GM12878 (cell line): ENCODE data around the gene KRTAP5-8. TPM values are rescaled to one million over a fixed set of nuclear protein-coding genes. Genes with fewer than 3 reads are reported as not detected.

Experiments
- ATAC-seq: fragments of 200-7000 bp; cut with Tn5 transposase; 3 replicates; pipeline ENCODE4 v1.9.1; 2020; ENCODE audit warnings: mild to moderate bottlenecking, moderate library complexity
- BruUV-seq: library from RNA; stranded (reverse); fragments of 400-500 nt; replicated peaks from 2 replicates; lab custom pipeline; 2021; lab: Mats Ljungman, UMichigan
- CTCF ChIA-PET: fragments of 300-600 bp; sonication (Branson Sonifier 250); formaldehyde crosslinking; extraction: SDS; loops from one replicate; lab custom pipeline; 2021; ENCODE audit warnings: inconsistent platforms; lab: Yijun Ruan, JAX
- POLR2A ChIA-PET: fragments of 350-600 bp; formaldehyde crosslinking; extraction: SDS; loops from one replicate; lab custom pipeline; 2021; ENCODE audit warnings: inconsistent platforms; lab: Charles Lee
- RAD21 ChIA-PET: fragments of 300-600 bp; sonication (Branson Sonifier 250); formaldehyde crosslinking; loops from one replicate; lab custom pipeline; 2023; ENCODE audit warnings: antibody characterized with exemption; ENCODE audit not compliant: unreplicated experiment; lab: Charles Lee
- SMC1A ChIA-PET: fragments of 300-600 bp; sonication (Branson Sonifier 250); formaldehyde crosslinking; loops from one replicate; lab custom pipeline; 2023; ENCODE audit not compliant: unreplicated experiment, uncharacterized antibody; lab: Charles Lee
- DNase-seq: peaks from one replicate; pipeline ENCODE4 v3.0.0-alpha.2; 2011; ENCODE audit warnings: low read depth, low spot score
- FAIRE-seq: peaks from 3 replicates; lab custom pipeline; 2011; peaks lifted over from hg19 to GRCh38; lab: Jason Lieb, UNC
- H2AFZ ChIP-seq: 2 replicates; pipeline ENCODE4 v1.6.0; 2011; ENCODE audit warnings: low read depth, low read length, control low read depth; ENCODE audit not compliant: control insufficient read depth
- H3K27ac ChIP-seq: 2 replicates; pipeline ENCODE4 v1.5.1; 2011; ENCODE audit warnings: control low read depth; ENCODE audit not compliant: control insufficient read depth, insufficient read depth
- H3K27me3 ChIP-seq, 2 experiments: replicated peaks in 1 of 2; 2 replicates each; pipeline versions ENCODE4 v1.6.0 to v1.6.1; 2011; ENCODE audit warnings: low read length in 1 of 2; ENCODE audit not compliant: control insufficient read depth in 2 of 2, insufficient read depth in 2 of 2
- H3K36me3 ChIP-seq, 2 experiments: 2 replicates each; pipeline ENCODE4 v1.5.1; 2011; ENCODE audit warnings: low read length in 1 of 2; ENCODE audit not compliant: control insufficient read depth in 2 of 2, insufficient read depth in 2 of 2
- H3K4me1 ChIP-seq: 2 replicates; pipeline ENCODE4 v1.6.1; 2011; ENCODE audit warnings: mild to moderate bottlenecking, low read length, moderate library complexity, mixed read lengths; ENCODE audit not compliant: control insufficient read depth, insufficient read depth
- H3K4me2 ChIP-seq: 2 replicates; pipeline ENCODE4 v1.6.0; 2011; ENCODE audit warnings: control low read depth; ENCODE audit not compliant: control insufficient read depth, insufficient read depth
- H3K4me3 ChIP-seq: fragments of 200-600 bp; sonication (generic); 2 replicates; pipeline ENCODE4 v1.5.1; 2016
- H3K79me2 ChIP-seq: 2 replicates; pipeline ENCODE4 v1.6.0; 2011; ENCODE audit warnings: low read length; ENCODE audit not compliant: control insufficient read depth, insufficient read depth
- H3K9ac ChIP-seq: 2 replicates; pipeline ENCODE4 v1.8.0; 2011; ENCODE audit warnings: low read length, control low read depth, mixed read lengths; ENCODE audit not compliant: control insufficient read depth, insufficient read depth
- H3K9me3 ChIP-seq: replicated peaks from 3 replicates; pipeline ENCODE4 v1.5.1; 2011; ENCODE audit warnings: mild to moderate bottlenecking, low read length; ENCODE audit not compliant: control insufficient read depth, insufficient read depth
- H4K20me1 ChIP-seq: 2 replicates; pipeline ENCODE4 v1.6.0; 2011; ENCODE audit not compliant: control insufficient read depth, insufficient read depth
- CREB1 ChIP-seq: IDR thresholded peaks from 2 replicates; pipeline ENCODE4 v1.6.1; 2012; ENCODE audit warnings: low read depth, mild to moderate bottlenecking, inconsistent platforms
- CREM ChIP-seq: IDR thresholded peaks from 2 replicates; pipeline ENCODE4 v1.6.1; 2014; ENCODE audit warnings: antibody characterized with exemption, low read depth
- EED ChIP-seq: sonication (generic); IDR thresholded peaks from 2 replicates; pipeline ENCODE4 v1.6.1; 2016; ENCODE audit warnings: antibody characterized with exemption, low read depth
- EGR1 ChIP-seq, 2 experiments: IDR thresholded peaks; 1 replicate in 1 of 2; 2 replicates in 1 of 2; pipeline ENCODE4 v1.6.1; 2011 to 2012; ENCODE audit warnings: low read depth in 2 of 2, low read length in 2 of 2, borderline replicate concordance in 1 of 2, mild to moderate bottlenecking in 1 of 2, moderate library complexity in 1 of 2
- IKZF2 ChIP-seq, 2 experiments: fragments of 450-650 bp; IDR thresholded peaks; 2 replicates each; pipeline ENCODE4 v1.6.1; 2017; ENCODE audit warnings: mild to moderate bottlenecking in 2 of 2, moderate library complexity in 2 of 2
- NRF1 ChIP-seq: conservative IDR thresholded peaks from 2 replicates; pipeline ENCODE4 v1.6.1; 2011; ENCODE audit warnings: mild to moderate bottlenecking, low read depth, low read length, improper control_type of control experiment
- PAX5 ChIP-seq: IDR thresholded peaks from 2 replicates; pipeline ENCODE4 v1.6.1; 2011; ENCODE audit warnings: low read depth, low read length, borderline replicate concordance
- PML ChIP-seq: IDR thresholded peaks from 2 replicates; pipeline ENCODE4 v1.6.1; 2012; ENCODE audit warnings: low read length, inconsistent platforms
- RUNX3 ChIP-seq: IDR thresholded peaks from 2 replicates; pipeline ENCODE4 v1.6.1; 2012; ENCODE audit warnings: low read length, inconsistent platforms
- TAF1 ChIP-seq: IDR thresholded peaks from 2 replicates; pipeline ENCODE4 v1.6.1; 2011; ENCODE audit warnings: mild to moderate bottlenecking, low read depth, low read length, borderline replicate concordance
- TARDBP ChIP-seq: IDR thresholded peaks from 2 replicates; pipeline ENCODE4 v1.6.1; 2016; ENCODE audit warnings: borderline replicate concordance
- ZNF687 ChIP-seq: fragments of 450-650 bp; IDR thresholded peaks from 2 replicates; pipeline ENCODE4 v1.6.1; 2017; ENCODE audit warnings: mild to moderate bottlenecking, moderate library complexity
- WGBS: methylation state at CpG from one replicate; pipeline ENCODE4 v1.1.6; 2016; ENCODE audit warnings: low lambda C conversion rate; ENCODE audit not compliant: insufficient replicate concordance, insufficient coverage; ENCODE audit errors: missing lambda C conversion rate; 5-methylcytosine and 5-hydroxymethylcytosine counted together
- in situ Hi-C: fragments of 300-500 bp; cut with MboI; formaldehyde crosslinking; loops from 9 replicates; pipeline ENCODE4 v1.14.3; 2018; ENCODE audit warnings: mixed read lengths
- intact Hi-C: fragments of 100-400 bp; cut with micrococcal nuclease; formaldehyde crosslinking; loops from one replicate; pipeline ENCODE4 v1.14.2; 2022; ENCODE audit not compliant: unreplicated experiment
- polyA plus RNA-seq, 11 experiments: library from polyadenylated mRNA; depleted of rRNA in 4 of 11; unstranded in 6 of 11; stranded (reverse) in 5 of 11; fragments of >200 nt; fragmentation: Nextera tagmentation in 4 of 11; fragmentation: Illumina TruSeq in 1 of 11; extraction: Ambion mirVana in 4 of 11; extraction: Trizol in 1 of 11; gene quantifications; 1 replicate in 1 of 11; 2 replicates in 10 of 11; pipeline versions ENCODE4 v1.2.1 to v1.2.3, GENCODE V29; 2011 to 2016; ENCODE audit warnings: inconsistent platforms in 2 of 11, missing spikeins in 2 of 11, low read depth in 1 of 11
- total RNA-seq, 4 experiments: library from RNA; depleted of rRNA in 3 of 4; stranded (reverse); fragments of >200 nt in 3 of 4; fragmentation: Illumina TruSeq in 1 of 4; extraction: Trizol in 1 of 4; gene quantifications; 2 replicates each; pipeline versions ENCODE4 v1.2.1 to v1.2.3, GENCODE V29; 2013 to 2021

The KRTAP5-8 gene
- total and polyA plus RNA-seq, 10 of the 15 experiments (the other 5 are each of a cell fraction or from before 2014, with no cell fraction given) = 0.07 to 0.36 (median 0.13) TPM; not detected in 6

GRCh38 chr11:71527576-71528210 lies 10.1 kb upstream of the KRTAP5-8 start (continued):
- TF ChIP-seq ZNF687 (no peak), NRF1 (no peak), IKZF2 (IDR thresholded peaks at IDR 0.05) (no peak)

GRCh38 chr11:71530602-71531001 lies 7.2 kb upstream of the KRTAP5-8 start:
- no TSS peak for BruUV-seq
- ChIA-PET CTCF (no interaction called here), RAD21 (no interaction called here), POLR2A (no interaction called here), SMC1A (no interaction called here)
- WGBS = 53% methylated on average over 11 of the region's 11 CpGs
- TF ChIP-seq TAF1 (peak; percentile 39; the same call in 1 of the 2 replicates), CREM (peak; percentile 65; the same call in 1 of the 2 replicates), CREB1 (peak; percentile 89), PAX5 (0 out of 2 replicates have a peak, but pooled peaks have one; percentile 14), TARDBP (no peak), RUNX3 (peak; percentile 47), EED (peak; percentile 10; the same call in 1 of the 2 replicates), PML (no peak), EGR1 (IDR thresholded peaks at IDR 0.05; ENCODE audit: borderline replicate concordance in 1 of 2, low read depth in 2 of 2, low read length in 2 of 2) (0 out of 3 replicates have a peak, but pooled peaks of 1 of the 2 experiments have one; percentile 20)
- ATAC-seq = peak; percentile 30; the same call in 2 of the 3 replicates
- Histone ChIP-seq H3K36me3 (no peaks in the 10 kb centered on the region), H3K27me3 (no peaks in the 10 kb centered on the region), H3K79me2 (no peaks in the 10 kb centered on the region), H4K20me1 (no peaks in the 10 kb centered on the region), H3K4me3 (no peak overlapping the region), H2AFZ (peak overlapping the region; percentile 63), H3K4me2 (no peak overlapping the region), H3K9ac (no peak overlapping the region), H3K27ac (no peak overlapping the region), H3K4me1 (peaks cover 11% of the 10 kb centered on the region), H3K9me3 (no peaks in the 10 kb centered on the region; the same call in 2 of the 3 replicates)
- intact Hi-C loops = no loop called here
- peak; percentile 79 for FAIRE-seq
- DNase-seq = no peak
- in situ Hi-C loops = no loop called here
